Cerebellar nuclear complex (tissue), 1 donor: ENCODE results near the gene AGR2.
"Not testable (repeated sequence)": the region's sequence is repeated elsewhere in the genome, so short reads cannot be mapped to it uniquely, and the experiment has no call there.

Source experiments
- DNase-seq, 2 experiments: peaks; one replicate each; lab custom pipeline; 2025; lab: John Stamatoyannopoulos, UW

Gene AGR2

DNA sequence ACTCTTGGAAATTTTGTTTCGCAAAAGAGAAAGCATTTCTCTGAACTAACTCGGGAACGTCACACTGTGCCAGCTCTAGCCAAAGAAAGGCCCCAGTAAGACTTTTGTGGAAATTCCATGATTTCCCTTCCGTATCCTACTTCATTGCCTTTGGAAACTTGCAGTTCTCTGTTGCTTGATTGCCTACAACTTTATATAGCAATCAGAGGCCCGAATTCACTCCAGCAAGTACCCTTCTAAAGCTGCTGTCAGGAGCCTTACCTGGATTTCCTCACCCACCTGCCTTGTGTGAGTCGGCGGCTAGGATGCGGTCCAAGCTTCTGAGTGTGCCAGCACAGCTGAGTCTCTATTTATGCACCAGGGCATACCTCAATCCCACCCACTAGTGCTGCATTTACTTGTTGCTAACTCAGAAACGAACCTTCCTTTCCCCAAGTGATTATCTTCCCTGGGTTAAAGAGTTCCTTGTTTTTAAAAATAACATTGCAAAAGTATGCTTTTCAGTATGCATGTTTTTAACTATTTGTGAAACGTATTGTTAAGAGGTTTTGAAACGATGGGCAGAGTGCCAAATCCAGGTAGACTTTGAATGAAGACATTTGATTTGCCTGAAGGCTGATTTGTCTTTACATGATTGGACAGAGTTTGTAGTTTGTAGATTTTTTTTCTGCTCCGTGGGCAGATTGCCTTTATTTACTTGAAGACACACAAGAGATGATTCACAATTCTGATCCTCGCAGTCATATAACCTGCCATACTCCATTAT, at the start of gene AGR2:
TSS of gene AGR2 (minus strand) at position 326 of the 766 bp plus-strand sequence. CDS start 3,203 bp downstream, outside the sequence.
- no peak for DNase-seq

- DNase-seq, result not testable (repeated sequence)
Observed at GRCh38 chr7:16853189-16853588, 48.4 kb upstream of the AGR2 start.

GRCh38 chr7:16851829-16852228, 47.0 kb upstream of the AGR2 start:
- DNase-seq, result no peak

DNA sequence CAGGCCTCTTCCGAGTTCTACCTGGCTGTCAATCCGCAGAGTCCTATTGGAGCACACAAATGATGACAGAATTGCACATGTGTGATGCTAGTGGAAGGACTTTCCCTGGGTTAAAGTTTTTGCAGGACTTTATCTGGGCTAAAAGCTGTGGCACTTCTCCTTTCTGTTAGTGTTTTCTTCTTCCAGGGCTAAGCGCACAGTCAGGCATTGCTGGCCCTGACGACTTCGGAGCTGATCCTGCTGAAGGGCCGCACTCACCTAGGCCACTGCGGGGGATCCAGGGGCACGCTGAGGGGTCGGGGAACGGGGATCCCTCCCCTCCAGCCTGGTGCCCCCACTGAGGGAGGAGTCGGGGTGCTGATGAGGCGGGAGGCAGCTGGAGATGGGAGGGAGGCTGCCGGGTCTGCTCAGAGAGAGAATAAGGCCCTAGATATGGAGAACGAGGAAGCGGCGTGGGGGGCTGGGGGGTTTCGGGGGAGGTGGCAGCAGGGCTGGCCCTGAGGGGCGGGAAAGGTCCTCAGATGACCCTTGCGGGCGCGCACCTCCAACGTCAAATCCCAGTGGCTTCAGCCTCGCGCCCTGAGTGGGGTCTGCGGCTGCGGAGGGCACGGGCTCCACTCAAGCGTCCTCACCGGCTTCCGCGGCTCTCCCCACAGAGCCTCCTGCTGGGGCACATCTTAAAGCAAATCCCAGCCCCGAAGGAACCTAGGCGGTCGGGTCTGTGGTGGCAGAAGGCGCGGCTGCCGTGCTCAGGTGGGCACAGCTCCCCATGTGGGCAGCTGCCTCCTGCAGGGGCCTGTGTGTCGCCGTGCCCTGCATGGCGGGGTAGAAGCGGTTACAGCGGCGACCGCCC, 46.0 kb upstream of the AGR2 start:
- no peak for DNase-seq

DNA sequence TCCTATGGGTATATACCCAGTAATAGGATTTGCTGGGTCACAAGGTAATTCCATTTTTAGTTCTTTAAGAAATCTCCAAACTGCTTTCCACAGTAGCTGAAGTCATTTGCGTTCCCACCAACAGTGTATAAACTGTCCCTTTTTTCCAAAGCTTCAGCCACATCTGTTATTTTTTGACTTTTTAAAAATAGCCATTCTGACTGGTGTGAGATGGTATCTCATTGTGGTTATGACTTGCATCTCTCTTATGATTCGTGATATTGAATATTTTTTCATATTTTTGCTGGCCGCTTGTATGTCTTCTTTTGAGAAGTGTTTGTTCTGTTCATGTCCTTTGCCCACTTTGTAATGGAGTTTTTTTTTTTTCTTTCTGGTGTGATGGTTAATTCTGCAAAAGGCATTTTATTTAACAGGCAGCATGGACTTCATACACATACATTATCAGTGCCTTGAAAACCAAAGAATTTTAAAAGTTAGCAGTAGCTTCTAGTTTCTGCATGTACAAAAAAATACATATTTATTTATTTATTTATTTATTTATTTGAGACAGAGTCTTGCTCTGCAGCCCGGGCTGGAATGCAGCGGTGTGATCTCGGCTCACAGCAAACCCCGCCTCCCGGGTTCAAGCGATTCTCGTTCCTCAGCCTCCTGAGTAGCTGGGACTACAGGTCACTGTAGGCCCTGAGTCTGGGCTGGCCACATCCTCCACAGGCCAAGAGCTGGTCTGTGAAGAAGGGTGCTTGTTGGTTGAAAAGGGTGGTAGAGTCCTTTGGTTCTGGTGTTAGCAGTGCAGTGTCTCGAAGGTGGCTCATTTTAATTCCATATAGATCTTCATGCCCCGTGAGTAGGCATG, 44.7 kb upstream of the AGR2 start:
- DNase-seq, result no peak

- DNase-seq, result no peak
Observed at GRCh38 chr7:16847381-16847860, 42.6 kb upstream of the AGR2 start.

- DNase-seq, result no peak
Observed at GRCh38 chr7:16846601-16847165, 41.9 kb upstream of the AGR2 start.

GRCh38 chr7:16845746-16846145, 40.9 kb upstream of the AGR2 start:
- DNase-seq, result no peak

- DNase-seq, result no peak
Observed at GRCh38 chr7:16841681-16842080, 36.9 kb upstream of the AGR2 start.

DNA sequence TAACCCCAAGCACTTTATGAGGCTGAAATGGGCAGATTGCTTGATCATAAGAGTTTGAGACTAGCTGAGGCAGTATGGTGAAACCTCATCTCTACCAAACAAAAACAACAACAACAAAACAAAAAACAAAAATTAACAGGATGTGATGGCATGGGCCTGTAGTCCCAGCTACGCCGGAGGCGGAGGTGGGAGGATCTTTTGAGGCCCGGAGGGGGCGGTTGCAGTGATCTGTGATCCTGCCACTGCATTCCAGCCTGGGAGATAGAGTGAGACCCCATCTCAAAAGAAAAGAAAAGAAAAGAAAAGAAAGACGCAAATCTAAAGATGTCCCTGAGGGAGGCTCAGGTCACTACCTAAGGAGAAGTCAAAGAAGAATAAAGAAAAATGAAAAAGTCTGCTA, 35.3 kb upstream of the AGR2 start:
- no peak for DNase-seq

DNA sequence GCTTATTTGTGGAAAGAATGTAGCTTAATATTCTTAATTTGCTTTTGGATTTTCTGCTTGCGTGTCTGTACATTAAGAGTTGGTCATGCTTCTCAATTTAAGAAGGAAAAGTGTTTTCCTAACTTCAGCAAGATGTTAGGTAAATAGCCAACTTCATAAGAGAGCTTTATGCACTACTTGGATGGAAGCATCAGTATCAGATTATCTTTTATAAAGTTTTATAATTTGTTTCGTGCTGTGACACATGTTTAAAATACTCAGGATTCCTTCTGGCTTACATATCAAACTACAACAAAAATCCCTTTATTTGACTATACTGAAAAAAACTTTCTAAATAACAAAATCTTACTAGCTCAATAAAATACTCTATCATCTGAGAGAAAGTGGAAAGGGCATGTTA, 34.8 kb upstream of the AGR2 start:
- DNase-seq, result no peak

- no peak for DNase-seq
Observed at GRCh38 chr7:16838891-16839290, 34.1 kb upstream of the AGR2 start.

DNA sequence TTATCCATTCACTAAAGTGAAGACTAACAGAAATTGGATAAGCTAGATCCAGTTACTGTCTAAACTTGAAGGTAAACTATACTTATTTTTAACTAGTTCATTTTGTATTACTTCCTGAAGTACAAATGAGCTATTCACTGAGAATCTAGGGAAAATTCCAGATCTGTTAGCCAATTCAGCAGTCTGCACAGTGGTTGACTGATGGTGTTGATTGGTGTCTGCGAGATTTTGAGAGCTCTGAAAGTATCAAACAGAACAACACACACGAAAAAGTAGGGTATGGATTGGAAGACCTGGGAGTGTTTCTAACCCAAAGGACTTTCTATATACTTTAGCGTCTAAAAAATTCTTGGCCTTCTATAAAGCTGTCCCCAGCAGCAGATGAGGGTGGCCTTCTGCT, 33.6 kb upstream of the AGR2 start:
- DNase-seq, result no peak

- DNase-seq, result no peak
Observed at GRCh38 chr7:16836481-16836880, 31.7 kb upstream of the AGR2 start.

GRCh38 chr7:16833373-16833772, 28.6 kb upstream of the AGR2 start:
- no peak for DNase-seq

DNA sequence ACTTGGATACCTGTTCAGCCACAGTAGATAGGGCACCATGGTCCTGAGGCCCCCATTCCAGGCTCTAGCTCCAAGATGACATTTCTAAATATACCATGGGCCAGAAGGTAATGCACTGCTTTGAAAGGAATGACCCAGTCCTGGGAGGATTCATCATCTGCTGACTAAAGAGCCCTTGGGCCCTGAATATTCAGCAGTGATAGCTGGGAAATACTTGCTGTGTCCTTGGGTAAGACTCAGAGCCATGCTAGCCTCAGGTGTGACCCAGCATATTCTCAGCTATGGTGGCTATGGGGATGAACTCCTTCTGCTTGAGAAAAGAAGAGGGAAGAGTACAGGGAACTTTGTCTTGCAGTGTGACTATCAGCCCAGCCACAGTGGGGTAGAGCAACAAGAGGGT, 21.3 kb upstream of the AGR2 start:
- DNase-seq, result no peak

- DNase-seq, result no peak
Observed at GRCh38 chr7:16822029-16822428, 17.2 kb upstream of the AGR2 start.

DNA sequence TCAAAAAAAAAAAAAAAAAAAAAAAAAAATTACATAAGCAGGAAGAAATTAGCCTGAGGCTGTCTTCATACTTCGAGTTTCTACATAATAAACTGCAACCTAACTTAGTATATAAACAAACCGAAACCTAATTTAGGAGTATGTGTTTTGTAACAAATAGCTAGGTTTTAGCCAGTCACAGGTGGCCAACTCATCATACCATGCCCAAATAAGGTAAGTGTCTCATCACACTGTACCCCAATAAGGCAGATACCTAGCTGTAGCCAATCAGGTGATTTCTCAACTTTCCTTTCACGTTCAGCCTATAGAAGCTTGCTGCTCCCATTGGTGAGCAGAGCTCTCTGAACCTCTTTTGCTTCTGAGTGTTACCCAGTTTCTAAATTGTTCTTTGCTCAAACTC, 13.9 kb upstream of the AGR2 start:
- DNase-seq, result no peak

DNA sequence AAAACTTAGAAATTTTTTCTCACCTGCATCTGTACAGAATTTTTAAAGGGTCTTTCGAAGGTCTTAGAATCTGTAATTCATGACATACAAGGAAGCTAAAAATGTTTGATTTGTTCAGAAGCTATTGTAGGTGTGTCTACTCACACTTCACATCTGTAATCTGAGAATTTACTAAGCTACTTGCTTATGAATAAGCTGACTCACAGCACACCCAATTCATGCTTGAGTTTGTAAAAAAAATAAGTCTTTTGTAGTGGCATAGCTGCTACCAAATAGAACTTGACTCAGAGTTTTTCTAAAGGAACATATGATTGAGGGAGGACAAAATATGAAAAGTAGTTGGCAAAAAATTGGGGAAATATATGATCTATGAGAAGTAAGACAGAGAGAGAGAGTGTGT, 12.7 kb upstream of the AGR2 start:
- no peak for DNase-seq

- DNase-seq, result no peak
Observed at GRCh38 chr7:16816824-16817223, 12.0 kb upstream of the AGR2 start.

DNA sequence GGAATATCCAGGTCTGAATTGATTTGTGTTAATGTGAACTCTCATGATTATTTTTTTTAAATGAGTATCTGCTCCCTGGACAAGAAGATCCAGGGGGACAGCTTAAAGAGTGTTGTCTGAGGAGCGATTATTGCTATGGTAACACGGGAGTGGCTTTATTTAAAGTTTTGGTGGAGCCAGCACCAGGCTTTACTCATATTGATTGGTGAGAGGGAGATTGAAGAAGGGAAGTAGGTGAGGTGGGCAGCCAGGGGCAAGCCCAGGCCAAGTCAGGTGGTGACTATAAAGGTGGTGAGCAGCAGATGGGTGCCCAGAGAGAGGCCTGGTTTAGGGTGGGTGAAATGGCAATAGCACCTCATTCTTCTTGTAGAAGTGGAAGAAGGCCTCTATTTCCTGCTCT, 10.2 kb upstream of the AGR2 start:
- no peak for DNase-seq

DNA sequence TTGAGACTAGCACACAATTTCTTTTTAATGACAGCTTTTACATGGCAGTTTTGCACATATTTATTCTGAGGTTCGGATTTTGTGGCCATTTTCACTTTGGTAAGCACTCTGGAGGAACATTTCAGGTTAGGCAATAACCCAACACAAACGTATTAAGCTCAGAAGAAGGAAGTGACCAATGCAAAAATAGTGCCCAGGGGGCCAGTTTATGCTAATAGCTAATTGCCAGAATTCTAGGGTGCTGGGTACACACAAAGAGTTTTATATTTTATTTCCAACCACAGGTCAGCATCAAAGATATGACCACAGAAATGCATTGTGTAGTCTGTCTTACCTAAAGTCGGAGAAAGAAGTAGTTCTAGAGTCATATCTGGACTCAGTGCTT, 8.4 kb upstream of the AGR2 start:
- no peak for DNase-seq
